GM20431 (cell line): ENCODE measurements around the gene ESRRB.

ENCODE experiments used
- in situ Hi-C: fragments of 300-500 bp; cut with MseI, MboI; formaldehyde crosslinking; loops from one replicate; pipeline ENCODE4 v1.15.0; 2020; ENCODE audit warnings: low sequenced_read_pairs; ENCODE audit not compliant: unreplicated experiment

Gene ESRRB

DNA sequence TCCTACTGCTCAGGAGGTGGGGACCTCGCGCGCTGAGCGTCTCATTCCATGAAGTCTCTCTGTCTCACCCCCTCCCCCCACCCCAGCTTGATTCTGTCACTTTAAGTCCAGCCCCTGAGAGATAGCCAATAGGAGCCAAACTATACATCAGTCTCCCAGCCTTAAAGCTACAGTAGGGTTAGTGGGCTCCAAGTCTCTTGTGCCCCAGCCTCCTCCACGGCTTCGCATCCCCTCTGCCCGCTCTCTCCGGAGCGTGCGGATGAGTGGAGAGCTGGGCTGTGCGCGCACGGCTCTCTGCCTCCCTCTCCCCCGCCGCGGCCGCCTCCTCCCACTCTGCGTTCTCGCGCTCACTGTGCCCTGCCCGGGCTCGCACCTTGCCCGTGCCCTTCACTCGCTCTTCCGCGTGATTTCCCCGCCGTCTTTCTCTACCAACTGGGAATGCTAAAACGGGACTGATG, at the start of gene ESRRB:
ESRRB (plus strand) TSS at position 191 of the 458 bp plus-strand sequence; CDS start at position 456, 265 bp downstream.
- in situ Hi-C loops, result loop anchor here (25.0 kb wide), 1 partner anchor 664 kb away; no protein-coding TSS in a partner anchor

DNA sequence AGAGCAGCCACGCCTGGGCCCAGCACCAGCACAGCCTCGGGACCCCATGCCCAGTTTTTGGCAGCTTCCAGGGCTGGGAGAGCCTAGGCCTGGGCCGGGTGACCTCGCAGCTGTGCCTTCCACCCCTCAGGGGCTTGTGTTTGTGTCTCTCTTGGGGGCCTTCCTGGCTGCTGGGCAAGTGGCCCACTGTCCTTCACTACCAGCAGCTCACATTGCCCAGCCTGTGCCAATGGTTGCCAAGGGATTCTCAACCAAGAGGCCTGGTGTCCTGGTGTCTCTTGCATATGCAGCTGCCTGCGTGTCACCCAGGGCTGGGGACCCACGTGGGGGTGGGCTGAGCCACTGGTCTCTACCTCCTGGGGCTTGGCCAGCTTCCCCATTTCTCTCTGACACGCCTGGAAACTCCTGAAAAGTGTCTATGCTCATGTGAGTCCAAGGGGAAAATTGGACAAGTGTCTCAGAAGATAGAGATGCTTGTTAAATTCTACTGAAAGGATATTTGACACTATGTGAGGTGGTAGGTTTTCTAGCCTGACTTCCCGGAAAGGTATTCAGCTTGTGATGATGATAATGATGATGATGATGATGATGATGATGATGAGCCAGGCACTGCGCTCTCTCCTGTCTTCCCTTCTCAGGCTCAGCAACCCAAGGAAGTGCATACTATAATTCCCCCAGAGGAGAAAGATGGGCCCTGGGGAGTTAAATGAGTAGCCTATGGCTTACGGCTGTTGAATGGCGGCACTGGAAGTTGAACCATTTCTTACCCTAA, 48.8 kb upstream of the ESRRB start:
- in situ Hi-C loops, result no loop called here

DNA sequence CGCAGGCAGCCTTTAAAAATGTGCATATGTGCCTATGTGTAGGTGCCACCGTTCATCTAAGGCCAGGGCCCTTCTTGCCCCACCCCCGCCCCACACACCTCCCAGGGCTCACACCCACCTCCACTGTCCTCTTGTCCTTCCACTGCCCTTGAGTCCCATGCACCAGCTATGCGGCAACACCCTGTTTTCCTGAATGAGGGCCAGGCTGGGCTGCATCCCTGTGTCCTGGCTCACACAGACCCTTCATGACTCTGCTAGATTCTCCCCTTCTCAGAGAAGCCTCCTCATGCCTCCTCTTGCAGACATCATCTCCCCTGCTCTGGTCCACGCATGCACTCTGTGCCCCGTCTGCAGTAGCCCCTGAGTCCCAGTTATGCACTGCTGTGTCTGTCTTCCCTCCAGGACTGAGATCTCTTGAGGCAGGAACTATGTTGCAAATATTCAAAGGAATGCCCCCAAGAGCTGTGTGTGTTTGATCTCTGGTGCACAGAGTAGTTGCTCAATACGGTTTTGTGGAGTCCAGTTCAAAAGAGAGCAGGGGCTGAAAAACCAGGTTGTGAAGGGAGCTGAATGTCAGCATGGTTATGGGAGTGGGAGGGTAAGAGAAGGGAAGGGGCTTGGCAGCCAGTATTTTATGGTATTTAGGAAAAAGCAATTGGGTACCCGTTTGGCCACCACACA, 47.3 kb upstream of the ESRRB start:
- in situ Hi-C loops, result no loop called here

DNA sequence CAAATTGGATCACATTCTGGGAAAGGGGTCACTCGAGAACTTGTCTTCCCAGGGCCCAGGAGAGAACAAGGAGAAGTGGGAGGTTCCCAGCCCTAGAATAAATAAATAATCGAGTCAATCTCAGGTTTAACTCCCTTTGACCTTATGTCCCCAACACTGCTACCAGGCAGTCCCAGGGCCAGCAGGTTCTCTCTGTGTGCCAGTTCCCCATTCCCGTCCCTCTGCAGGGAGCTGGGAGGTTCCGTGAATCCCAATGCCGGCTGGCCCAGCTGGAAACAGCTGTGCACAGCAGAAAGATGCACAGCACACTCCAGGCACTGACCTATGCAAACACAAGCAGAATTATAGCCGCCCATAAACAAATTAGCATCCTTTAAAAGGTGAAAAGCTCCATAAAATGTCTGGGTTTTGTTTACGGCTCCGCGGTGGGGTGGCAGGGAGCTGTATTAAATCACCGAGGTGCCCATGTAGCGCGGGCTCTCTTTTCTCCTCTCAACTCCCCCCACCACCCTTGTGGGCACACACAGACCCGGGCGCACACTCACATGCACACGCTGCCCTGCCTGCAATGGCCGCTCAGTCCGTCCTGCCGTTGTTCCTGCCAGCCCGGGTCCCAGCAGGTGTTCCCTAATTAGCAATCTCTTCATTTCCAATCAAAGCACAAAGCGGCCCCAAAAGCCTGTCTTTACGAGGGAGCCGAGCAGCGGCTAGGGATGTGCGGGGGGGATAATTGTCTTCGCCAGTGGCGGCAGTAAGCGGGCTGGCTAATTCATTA, 46.6 kb upstream of the ESRRB start:
- in situ Hi-C loops, result no loop called here

DNA sequence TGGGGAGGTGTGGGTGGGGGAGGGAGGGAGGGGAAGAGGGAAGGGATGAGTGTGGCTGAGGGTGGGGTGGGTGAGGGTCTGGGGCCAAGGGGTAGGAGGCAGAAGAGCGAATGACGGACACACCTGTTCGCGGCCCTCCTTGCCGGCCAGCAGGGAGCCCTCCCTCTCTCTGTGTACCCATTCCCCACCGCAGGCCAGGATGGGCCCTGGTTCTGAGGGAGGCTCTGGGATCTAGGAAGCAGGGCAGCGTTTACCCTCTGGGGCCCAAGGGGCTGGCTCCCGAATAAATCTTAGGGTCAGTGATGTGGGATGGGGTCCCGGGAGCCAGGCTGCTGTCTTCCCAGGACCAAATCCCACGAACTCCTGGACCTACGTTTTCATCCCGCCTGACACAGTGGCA, 46.0 kb upstream of the ESRRB start:
- in situ Hi-C loops, result no loop called here

DNA sequence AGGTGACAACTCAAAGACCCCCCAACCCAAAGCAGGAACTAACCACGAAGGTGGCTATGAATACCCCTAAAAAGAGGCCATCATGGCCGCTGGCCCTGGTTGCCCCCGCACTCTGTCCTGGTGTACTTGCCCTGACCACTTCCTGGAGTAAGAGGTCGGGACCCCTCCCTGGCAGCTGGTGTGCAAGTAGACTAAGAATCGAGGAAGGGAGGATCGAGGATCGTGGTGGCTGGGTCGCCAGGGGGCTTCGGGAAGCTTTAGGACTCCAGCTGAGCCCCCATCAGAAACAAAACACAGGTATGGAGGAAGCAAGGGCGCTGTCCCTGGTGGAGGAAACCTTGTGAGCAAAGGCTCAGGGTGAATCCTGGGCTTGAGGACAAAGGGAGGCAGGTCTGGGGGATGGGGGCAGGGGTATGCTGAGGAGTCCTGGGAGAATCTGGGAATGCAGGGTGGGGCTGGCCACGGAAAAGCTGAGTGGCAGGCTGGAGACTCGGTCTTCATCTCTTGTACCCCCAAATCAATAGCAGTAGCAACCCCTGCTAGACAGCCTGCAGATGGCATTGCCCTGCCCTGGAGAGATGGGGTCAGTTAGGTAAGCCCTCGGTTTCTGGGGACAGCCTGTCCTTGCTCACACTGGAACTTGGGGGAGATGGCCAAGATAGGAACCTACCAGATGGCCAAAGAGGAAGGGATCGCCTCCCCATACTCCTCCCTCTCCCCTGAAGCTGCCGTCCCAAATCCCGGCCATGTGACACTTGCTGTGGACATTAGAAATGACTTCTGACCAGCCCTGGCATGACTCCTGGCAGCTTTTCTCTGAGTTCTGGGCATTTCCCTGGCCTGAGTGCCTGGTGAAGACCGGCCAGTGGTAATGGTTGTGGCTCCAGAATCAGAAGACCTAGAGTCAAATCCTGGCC, 45.3 kb upstream of the ESRRB start:
- in situ Hi-C loops, result no loop called here

DNA sequence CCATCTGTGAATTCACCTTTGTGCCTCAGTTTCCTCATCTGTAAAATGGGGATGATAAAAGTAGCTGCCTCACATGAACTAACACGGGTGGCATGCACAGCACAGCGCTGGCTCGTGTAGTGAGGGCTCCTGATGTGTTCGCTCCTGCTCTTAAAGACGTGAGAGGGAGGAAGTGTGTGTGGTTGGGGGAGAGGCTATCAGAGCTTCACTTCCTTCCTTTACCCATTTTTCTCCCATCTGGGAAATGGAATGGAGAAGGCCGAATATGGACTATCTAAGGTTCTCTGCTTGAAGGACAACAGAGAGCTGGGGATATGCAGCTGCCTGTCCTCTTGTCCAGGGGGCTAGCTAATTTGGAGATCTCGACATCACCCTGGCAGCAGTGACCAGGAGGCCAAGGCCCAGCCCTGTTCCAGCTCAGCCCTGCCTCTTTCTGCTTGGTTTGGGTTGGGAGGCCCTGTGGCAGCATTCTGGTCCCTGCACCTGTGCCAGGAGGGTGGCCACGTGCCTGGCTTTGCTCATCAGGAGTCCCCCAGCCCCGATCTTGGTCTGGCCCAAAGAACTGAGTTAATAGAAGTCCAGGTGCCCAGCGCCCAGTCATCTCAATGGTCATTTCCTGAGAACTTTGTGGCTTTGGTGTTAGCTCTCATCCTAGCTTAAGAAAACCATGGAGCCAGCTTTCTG, 44.5 kb upstream of the ESRRB start:
- in situ Hi-C loops, result no loop called here

DNA sequence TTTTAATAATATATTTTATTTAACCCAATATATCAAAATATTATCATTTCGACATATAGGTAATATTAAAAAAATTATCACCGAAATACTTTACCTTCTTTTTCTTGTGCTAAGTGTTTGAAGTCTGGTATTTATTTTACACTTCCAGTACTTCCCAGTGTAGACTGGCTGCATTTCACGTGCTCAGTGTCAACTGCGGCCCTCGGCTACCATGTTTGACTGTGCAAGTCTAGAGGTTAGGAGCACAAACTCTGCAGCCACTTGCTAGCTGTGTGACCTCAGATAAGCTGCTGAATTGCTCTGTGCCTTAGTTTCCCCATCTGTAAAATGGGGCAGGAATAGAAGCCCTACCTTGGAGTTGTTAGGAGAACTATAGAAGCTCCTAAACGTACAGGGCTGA, 42.3 kb upstream of the ESRRB start:
- in situ Hi-C loops, result no loop called here

DNA sequence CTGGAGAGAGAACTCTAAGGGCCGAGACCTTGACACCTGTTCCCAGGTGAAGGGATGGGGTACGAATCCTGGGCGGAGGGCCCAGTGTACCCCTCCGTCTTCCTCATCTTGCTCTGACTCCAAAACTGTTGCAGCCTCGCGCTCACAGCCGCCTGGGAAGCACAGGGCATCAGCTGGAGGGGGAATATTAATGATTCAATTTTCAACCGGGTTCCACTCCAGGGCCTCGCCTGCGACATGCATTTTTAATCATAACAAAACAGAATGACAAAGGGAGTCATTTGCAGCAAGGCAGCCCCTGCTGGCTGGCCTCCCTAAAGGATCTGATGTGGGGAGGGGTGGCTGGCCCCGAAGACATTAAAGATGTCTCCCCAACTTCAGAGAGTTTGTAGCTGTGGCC, 41.6 kb upstream of the ESRRB start:
- in situ Hi-C loops, result no loop called here

DNA sequence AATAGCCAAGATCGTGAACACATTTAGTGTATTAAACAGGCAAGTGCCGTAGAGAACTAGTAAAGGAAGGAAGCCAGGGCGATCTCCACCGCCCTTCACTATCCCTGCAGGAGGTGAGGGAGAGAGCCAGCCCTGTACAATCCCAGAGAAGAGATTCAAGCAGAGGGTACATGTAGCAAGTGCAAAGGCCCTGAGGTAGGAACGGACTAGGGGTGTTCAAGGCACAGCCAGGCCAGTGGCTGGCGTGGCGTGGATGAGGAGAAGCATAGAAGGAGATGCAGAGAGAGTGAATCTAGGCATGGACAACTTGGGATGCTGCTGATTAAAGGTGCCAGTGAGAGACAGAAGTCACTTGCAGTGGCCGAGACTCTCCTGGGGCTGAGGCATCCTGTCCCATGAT, 39.1 kb upstream of the ESRRB start:
- in situ Hi-C loops, result no loop called here

DNA sequence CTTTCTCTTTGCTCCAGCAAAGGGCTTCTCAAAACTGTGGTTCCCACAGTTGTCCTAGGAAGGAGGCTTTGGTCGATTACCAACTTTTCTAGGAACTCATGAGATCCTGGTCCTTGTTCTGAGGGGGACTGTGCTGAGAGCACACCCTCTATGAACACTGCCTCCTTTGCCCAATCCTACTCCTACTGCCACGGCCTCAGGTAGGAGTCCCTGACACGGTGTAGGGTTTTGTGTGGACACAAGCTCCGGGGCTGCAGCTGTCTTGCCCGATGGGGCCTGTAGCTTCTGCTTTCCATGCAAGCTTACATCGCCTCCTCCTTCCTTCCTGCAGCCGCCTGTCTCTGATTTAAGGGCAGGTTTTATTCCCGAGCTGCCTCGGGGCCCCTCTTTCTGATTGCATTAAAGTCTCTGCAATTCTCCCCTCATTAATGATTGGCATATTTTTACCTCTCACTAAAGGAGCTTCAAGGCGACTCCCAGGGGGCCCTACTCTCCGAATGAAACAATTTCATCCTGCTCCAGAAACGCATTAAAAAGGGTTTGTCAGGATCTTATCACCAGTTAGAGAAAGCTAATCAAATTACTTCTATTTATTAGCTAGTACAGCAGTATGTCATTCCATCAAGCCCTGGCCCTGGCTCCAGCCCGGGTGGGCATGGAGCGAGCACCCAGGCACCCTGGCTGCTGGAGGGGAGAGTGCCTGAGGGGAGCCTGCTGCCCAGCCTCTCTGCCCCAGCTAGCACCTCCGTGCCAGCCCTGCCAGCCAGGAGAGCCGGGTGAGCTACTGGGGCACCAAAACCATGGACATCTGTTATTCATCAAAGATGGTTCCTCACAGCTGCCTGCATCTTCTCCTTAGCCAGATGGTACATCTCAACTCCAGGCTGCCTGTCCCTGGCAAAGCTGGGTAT, 38.0 kb upstream of the ESRRB start:
- in situ Hi-C loops, result no loop called here

DNA sequence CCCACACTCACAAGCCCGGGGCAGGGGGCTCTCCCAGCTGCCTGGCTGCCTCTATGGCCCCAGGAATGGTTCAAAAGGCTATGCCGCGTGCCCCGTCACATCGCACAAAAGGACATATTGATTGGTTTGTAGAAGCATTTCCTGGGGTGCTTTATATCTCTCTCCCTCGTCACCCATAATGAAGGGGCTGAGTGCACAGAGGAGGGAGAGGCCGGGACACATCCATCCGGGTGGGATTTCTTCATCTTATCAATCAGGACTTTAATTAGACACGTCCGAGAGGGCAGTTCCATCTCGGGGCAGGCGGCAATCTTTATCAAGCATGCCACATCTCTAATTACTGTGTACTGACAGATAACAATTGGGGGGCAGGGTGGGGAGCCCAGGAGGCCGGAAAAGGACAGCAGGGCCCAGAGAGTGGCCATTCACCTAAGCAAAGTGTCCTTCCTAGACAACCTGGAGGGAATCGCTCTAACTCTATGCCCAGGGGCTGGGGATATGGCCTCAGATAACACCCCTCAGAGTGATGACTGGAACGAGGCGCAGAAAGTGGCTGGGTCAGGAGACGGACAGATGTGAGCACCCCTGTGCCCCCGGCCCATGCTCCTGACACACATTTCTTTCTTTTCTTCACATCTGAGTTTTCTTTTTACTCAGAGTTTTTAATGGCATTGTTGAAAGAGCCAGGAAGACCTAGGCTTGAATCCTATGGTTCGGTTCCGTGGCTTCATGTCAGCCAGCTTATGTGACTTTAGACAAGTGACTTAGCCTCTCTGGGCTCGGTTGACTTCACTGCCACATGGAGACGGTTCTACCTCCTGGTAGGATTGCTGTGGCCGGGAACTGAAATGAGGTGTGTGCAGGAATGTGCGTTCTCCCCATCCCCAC, 36.0 kb upstream of the ESRRB start:
- in situ Hi-C loops, result no loop called here

DNA sequence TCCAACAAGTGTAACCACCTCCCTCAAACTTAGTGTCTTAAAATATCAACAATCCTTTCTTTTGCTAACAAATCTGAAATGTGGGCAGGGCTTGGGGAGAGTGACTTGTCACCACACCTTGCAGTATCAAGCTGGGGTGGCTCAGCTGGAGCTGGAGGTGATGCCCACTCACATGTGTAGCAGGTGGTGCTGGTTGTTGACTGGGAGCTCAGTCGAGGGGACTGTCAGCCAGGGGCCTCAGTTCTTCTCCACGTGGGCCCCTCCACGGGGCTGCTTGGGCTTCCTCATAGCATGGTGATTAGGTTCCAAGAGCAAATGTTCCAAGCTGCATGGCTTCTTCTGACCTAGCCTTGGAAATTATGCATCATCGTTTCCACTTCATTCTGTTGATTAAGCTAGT, 32.6 kb upstream of the ESRRB start:
- in situ Hi-C loops, result no loop called here

DNA sequence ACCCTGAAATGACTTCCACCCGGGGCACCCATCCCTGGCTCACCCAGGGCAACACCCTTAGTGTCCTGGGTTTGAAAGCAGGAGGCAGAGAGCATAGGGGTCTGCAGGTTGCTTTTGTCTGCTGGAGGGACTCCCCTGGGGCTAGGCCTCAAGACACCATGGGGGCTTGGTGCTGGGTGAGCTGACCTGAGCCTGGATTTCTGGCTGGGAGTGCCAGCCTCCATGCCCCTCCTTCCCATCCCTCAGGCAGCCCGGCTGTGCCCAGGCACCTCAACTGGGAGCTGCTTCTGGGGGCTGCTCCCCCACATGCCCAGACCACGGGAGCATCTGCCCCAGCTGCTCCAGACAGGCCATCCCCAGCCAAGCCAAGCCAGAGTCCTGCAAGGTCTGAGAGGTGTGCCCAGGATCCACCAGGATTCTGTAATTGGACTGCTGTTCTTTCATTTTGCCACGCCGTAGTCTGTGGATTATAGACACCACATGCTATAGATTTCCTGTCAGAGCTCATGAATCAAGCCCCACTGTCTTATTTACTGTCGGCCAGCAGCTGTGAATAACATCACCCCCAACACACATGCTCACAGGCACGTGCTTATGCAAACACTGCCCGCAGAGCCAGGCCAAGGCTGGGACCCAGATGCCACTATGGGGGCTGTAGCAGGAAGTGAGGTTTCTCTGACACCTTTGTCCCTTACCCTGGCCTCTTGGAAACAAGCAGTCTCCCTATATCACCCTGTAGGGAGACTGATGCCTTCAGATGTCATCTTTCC, 29.4 kb upstream of the ESRRB start:
- in situ Hi-C loops, result no loop called here

DNA sequence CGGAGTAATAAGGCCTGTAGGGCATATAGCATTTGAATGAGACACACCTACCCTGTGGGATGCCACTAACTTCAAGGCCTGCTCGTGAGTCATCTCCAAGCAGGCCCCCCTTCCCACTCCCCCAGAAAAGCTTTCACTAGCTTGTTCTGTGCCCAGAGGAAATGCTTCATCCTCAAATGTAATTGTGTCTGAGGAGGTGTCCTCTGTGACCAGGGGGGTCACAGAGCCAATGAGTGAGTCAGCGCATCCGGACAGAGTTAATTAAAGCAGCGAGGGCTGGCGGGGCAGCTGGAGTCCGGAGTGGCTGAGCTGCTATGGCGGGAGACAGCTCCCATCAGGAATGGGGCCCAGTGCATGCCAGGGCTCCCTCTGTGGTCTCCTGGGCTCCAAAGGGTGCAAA, 27.0 kb upstream of the ESRRB start:
- in situ Hi-C loops, result no loop called here

DNA sequence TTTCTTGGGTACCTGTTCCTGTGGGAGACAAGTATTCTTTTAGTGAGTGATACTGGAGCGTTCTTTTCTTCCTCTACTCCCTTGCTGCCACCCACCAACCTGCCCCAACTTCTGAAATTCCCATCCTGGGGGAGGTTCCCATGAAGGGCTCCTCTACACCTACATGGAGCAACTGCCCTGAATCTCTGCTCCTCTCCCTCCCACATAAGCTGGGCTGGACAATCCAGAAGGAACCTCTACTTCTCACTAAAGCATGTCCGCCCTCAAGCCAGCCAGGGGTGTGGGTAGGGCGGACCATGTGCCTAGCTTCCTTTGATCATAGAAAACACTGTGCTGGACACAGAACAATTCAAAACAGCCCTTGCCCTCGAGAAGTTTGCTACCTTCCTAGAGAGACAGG, 25.9 kb upstream of the ESRRB start:
- in situ Hi-C loops, result loop anchor here (25.0 kb wide), 1 partner anchor 288 kb away; no protein-coding TSS in a partner anchor
